Measurements from ENCODE around the gene EEFSEC. TPM values are rescaled to one million over a fixed set of nuclear protein-coding genes. Genes with fewer than 3 reads are reported as not detected.

Gene EEFSEC
- total and polyA plus RNA-seq, 4 donors: 9.8 to 20.1 (median 11.6) TPM

GRCh38 chr3:128457937-128458336 lies 304.7 kb downstream of the EEFSEC start:
- peak in 2 of 3 donors; percentile 15 to 31 for DNase-seq
- Histone ChIP-seq H3K27ac (ENCODE audit: low read depth in 1 of 2, low read length in 1 of 2) (no peak overlapping the region), H3K9ac (ENCODE audit: insufficient read depth in 1 of 2, low read length in 2 of 2) (no peak overlapping the region), H3K27me3 (ENCODE audit: control insufficient read depth in 3 of 3, insufficient read depth in 3 of 3, low read length in 2 of 3) (peaks cover 0 to 3% (median 0%) of the 10 kb centered on the region in 3 donors), H3K9me3 (ENCODE audit: control insufficient read depth in 4 of 4, insufficient read depth in 3 of 4, low read length in 3 of 4) (no peaks in the 10 kb centered on the region), H3K4me3 (no peak overlapping the region), H3K36me3 (ENCODE audit: control insufficient read depth in 4 of 4, insufficient read depth in 4 of 4, low read length in 4 of 4) (no peaks in the 10 kb centered on the region), H3K4me1 (ENCODE audit: control insufficient read depth in 5 of 5, insufficient read depth in 5 of 5, low read length in 5 of 5) (peaks cover 0 to 27% (median 0%) of the 10 kb centered on the region in 5 donors)
- ATAC-seq (ENCODE audit: insufficient read depth, low FRiP score): no peak
- WGBS, 2 donors: 86 to 88% methylated on average over 12 of the region's 12 CpGs
- TF ChIP-seq CTCF (IDR thresholded peaks at IDR 0.05; ENCODE audit: control extremely low read depth, extremely low read depth): no peak

Small RNA genes lying within 50 kb of the gene (small RNA-seq; reads per million reads assigned to genes)
- gene RNU6-823P (ENCODE audit: low replicate concordance): not detected

Other genes starting within 250 kb of the EEFSEC start
- gene KBTBD12, start 238.2 kb upstream of the EEFSEC start, total RNA-seq: 1 to 10 TPM in 1 of 2 donors, under 1 TPM in 1; 0.86 to 3.1 TPM
- under 1 TPM; 0.29 to 0.37 TPM for gene KBTBD12, start 238.2 kb upstream of the EEFSEC start, polyA plus RNA-seq
- gene SEC61A1, start 101.0 kb upstream of the EEFSEC start, total RNA-seq: 100 to 1,000 TPM; 137 to 270 TPM
- 100 to 1,000 TPM; 139 to 207 TPM for gene SEC61A1, start 101.0 kb upstream of the EEFSEC start, polyA plus RNA-seq
- 10 to 100 TPM; 39.6 to 43.9 TPM for gene RUVBL1, start 29.7 kb upstream of the EEFSEC start, total RNA-seq
- 10 to 100 TPM; 26.6 to 53.7 TPM for gene RUVBL1, start 29.7 kb upstream of the EEFSEC start, polyA plus RNA-seq

Data from lung (tissue), 13 donors.